ENCODE data around the gene GATC.

Gene GATC

GRCh38 chr12:120406553-120406952 lies 39.7 kb upstream of the GATC start:
- TF ChIP-seq CTCF (conservative IDR thresholded peaks at IDR 0.05) = no peak
- no peak overlapping the region for H3K27ac ChIP-seq

- H3K27ac ChIP-seq = no peak overlapping the region
- no peak for TF ChIP-seq CTCF (conservative IDR thresholded peaks at IDR 0.05)
These were observed 37.5 kb upstream of the GATC start for GRCh38 chr12:120408771-120409170.

GRCh38 chr12:120412421-120412820 lies 33.8 kb upstream of the GATC start:
- TF ChIP-seq CTCF (conservative IDR thresholded peaks at IDR 0.05) = no peak
- no peak overlapping the region for H3K27ac ChIP-seq

- H3K27ac ChIP-seq = no peak overlapping the region
- TF ChIP-seq CTCF (conservative IDR thresholded peaks at IDR 0.05) = no peak
These were observed 32.1 kb upstream of the GATC start for GRCh38 chr12:120413901-120414695.

GRCh38 chr12:120416490-120417216 lies 29.6 kb upstream of the GATC start:
- no peak for TF ChIP-seq CTCF (conservative IDR thresholded peaks at IDR 0.05)
- no peak overlapping the region for H3K27ac ChIP-seq

GRCh38 chr12:120417917-120418580 lies 28.2 kb upstream of the GATC start:
- TF ChIP-seq CTCF (conservative IDR thresholded peaks at IDR 0.05) = no peak

GRCh38 chr12:120421701-120422100 lies 24.5 kb upstream of the GATC start:
- H3K27ac ChIP-seq = no peak overlapping the region
- no peak for TF ChIP-seq CTCF (conservative IDR thresholded peaks at IDR 0.05)

More at GRCh38 chr12:120417917-120418580, 28.2 kb upstream of the GATC start:
- no peak overlapping the region for H3K27ac ChIP-seq
